ENCODE results near the gene TLCD3A.

TLCD3A gene

DNA sequence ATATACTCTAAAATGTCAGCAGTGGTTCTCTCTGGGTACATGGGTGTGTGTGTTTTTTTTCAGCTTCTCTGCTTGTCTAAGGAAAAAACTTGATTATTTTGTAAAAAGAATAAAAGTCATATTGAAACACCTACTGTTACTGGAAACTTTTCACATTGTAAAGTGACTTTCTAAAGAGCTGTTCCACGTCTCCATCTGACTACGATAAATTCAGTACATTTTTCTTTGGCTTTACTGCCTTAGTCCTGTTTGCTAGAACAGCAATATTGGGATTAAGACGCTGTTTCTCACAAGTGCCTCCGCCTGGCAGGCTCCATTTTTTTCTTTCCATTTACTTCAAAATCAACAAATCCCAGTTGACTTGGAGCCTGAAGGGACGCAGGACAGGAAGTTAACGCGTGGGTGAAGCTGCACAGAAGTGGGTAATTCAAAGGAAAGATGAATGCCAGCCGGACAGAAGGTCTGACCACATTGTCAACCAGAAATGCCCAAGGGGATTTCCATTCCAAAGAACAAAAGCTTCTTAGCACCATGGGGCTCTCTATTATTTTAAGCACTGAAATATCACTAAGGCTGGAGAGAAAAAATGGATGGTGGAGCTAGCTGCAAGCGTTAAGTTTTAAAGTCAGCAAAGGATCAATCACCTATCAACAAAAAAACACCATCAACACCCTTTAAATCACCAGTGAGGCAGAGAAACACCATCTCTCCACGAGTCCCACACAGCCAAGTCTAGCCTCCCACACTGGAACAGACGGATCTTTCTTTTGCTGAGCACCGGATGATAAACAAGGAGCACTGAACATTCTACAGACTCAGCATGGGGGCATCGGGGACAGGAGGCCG lies 41.3 kb downstream of the TLCD3A start:
- Histone ChIP-seq H3K9me2 (replicated peaks; ENCODE audit: low read depth, low read length) (no peaks in the 10 kb centered on the region), H3K79me2 (ENCODE audit: insufficient read depth, low read length) (peaks cover 3% of the 10 kb centered on the region; the same call in 1 of the 2 replicates), H2AFZ (ENCODE audit: low read length) (no peak overlapping the region), H3K9ac (ENCODE audit: low read depth, low read length, poor library complexity, severe bottlenecking) (no peak overlapping the region), H3K4me3 (ENCODE audit: low read length, poor library complexity, severe bottlenecking) (no peak overlapping the region), H3K9me3 (ENCODE audit: insufficient read depth, low read depth, low read length) (no peaks in the 10 kb centered on the region), H4K20me1 (ENCODE audit: insufficient read depth, low read length, poor library complexity, severe bottlenecking) (no peaks in the 10 kb centered on the region), H3K36me3 (ENCODE audit: insufficient read depth, low read length) (peaks cover 50% of the 10 kb centered on the region), H3F3A (ENCODE audit: low read depth) (no peaks in the 10 kb centered on the region), H3K4me1 (ENCODE audit: insufficient read depth, low read length, poor library complexity, severe bottlenecking) (peaks cover 3% of the 10 kb centered on the region), H3K27me3 (ENCODE audit: insufficient read depth, low read length, poor library complexity, severe bottlenecking) (no peaks in the 10 kb centered on the region), H3K4me2 (ENCODE audit: low read depth, low read length, poor library complexity, severe bottlenecking) (peak overlapping the region; percentile 12)
- TF ChIP-seq, protein P1, sequence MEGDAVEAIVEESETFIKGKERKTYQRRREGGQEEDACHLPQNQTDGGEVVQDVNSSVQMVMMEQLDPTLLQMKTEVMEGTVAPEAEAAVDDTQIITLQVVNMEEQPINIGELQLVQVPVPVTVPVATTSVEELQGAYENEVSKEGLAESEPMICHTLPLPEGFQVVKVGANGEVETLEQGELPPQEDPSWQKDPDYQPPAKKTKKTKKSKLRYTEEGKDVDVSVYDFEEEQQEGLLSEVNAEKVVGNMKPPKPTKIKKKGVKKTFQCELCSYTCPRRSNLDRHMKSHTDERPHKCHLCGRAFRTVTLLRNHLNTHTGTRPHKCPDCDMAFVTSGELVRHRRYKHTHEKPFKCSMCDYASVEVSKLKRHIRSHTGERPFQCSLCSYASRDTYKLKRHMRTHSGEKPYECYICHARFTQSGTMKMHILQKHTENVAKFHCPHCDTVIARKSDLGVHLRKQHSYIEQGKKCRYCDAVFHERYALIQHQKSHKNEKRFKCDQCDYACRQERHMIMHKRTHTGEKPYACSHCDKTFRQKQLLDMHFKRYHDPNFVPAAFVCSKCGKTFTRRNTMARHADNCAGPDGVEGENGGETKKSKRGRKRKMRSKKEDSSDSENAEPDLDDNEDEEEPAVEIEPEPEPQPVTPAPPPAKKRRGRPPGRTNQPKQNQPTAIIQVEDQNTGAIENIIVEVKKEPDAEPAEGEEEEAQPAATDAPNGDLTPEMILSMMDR (conservative IDR thresholded peaks at IDR 0.05; ENCODE audit: low read length) = no peak
- no peak for TF ChIP-seq EZH2phosphoT487 (IDR thresholded peaks at IDR 0.05; ENCODE audit: borderline replicate concordance)

DNA sequence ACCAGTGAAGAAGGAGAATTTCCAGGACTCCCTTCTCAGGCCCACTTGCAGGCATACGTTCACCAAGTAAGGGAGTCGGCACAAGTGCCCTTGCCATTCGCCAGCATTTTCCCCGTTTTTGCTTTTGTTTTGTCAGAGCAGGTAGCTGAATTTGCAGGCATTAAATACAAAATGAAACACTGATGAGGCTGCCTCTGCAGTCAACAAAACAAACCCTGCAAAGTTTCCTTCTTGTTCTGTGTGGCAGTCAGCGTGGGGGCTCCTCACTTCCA lies 41.9 kb downstream of the TLCD3A start:
- Histone ChIP-seq H3K79me2 (ENCODE audit: insufficient read depth, low read length) (peaks cover 6% of the 10 kb centered on the region; the same call in 1 of the 2 replicates), H3K36me3 (ENCODE audit: insufficient read depth, low read length) (peaks cover 45% of the 10 kb centered on the region), H3K9ac (ENCODE audit: low read depth, low read length, poor library complexity, severe bottlenecking) (no peak overlapping the region), H3F3A (ENCODE audit: low read depth) (no peaks in the 10 kb centered on the region), H3K4me3 (ENCODE audit: low read length, poor library complexity, severe bottlenecking) (no peak overlapping the region), H4K20me1 (ENCODE audit: insufficient read depth, low read length, poor library complexity, severe bottlenecking) (no peaks in the 10 kb centered on the region), H3K9me2 (replicated peaks; ENCODE audit: low read depth, low read length) (no peaks in the 10 kb centered on the region), H3K27me3 (ENCODE audit: insufficient read depth, low read length, poor library complexity, severe bottlenecking) (no peaks in the 10 kb centered on the region), H3K4me1 (ENCODE audit: insufficient read depth, low read length, poor library complexity, severe bottlenecking) (peaks cover 3% of the 10 kb centered on the region), H3K9me3 (ENCODE audit: insufficient read depth, low read depth, low read length) (no peaks in the 10 kb centered on the region), H2AFZ (ENCODE audit: low read length) (no peak overlapping the region), H3K4me2 (ENCODE audit: low read depth, low read length, poor library complexity, severe bottlenecking) (peak overlapping the region; percentile 12)
- no peak for TF ChIP-seq EZH2phosphoT487 (IDR thresholded peaks at IDR 0.05; ENCODE audit: borderline replicate concordance)
- TF ChIP-seq, protein P1 (conservative IDR thresholded peaks at IDR 0.05; ENCODE audit: low read length) = no peak

DNA sequence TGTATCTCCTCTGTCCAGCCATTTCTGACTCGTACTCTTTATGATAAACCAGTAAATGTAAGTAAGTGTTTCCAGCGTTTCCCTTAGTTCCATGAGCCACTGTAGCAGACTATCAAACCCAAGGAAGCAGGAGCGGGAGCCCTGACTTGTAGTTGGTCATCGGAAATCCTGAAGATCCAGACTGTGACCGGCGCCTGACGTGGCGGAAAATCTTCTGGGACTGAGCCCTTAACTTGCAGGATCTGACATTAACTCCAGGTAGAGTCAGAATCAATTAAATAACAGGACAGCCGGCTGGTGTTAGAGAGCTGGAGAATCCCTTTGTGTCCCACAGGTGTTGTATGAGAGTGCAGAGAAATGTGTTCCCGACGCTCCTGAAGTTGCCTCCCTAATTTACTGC lies 45.7 kb downstream of the TLCD3A start:
- H3K9ac ChIP-seq (ENCODE audit: low read depth, low read length, poor library complexity, severe bottlenecking) = no peak overlapping the region
- peaks cover 22% of the 10 kb centered on the region; the same call in 1 of the 2 replicates for H3K36me3 ChIP-seq (ENCODE audit: insufficient read depth, low read length)

More for the DNA sequence above, 45.7 kb downstream of the TLCD3A start:
- Histone ChIP-seq H3F3A (ENCODE audit: low read depth) (no peaks in the 10 kb centered on the region), H3K4me3 (ENCODE audit: low read length, poor library complexity, severe bottlenecking) (no peak overlapping the region), H4K20me1 (ENCODE audit: insufficient read depth, low read length, poor library complexity, severe bottlenecking) (no peaks in the 10 kb centered on the region), H3K9me2 (replicated peaks; ENCODE audit: low read depth, low read length) (no peaks in the 10 kb centered on the region), H3K27me3 (ENCODE audit: insufficient read depth, low read length, poor library complexity, severe bottlenecking) (no peaks in the 10 kb centered on the region), H3K4me1 (ENCODE audit: insufficient read depth, low read length, poor library complexity, severe bottlenecking) (peaks cover 12% of the 10 kb centered on the region), H2AFZ (ENCODE audit: low read length) (no peak overlapping the region), H3K79me2 (ENCODE audit: insufficient read depth, low read length) (peaks cover 37% of the 10 kb centered on the region), H3K4me2 (ENCODE audit: low read depth, low read length, poor library complexity, severe bottlenecking) (no peak overlapping the region), H3K9me3 (ENCODE audit: insufficient read depth, low read depth, low read length) (no peaks in the 10 kb centered on the region)
- TF ChIP-seq EZH2phosphoT487 (IDR thresholded peaks at IDR 0.05; ENCODE audit: borderline replicate concordance) = no peak
- TF ChIP-seq, protein P1 (conservative IDR thresholded peaks at IDR 0.05; ENCODE audit: low read length) = no peak

Data from Loucy (cell line).